Measurements from ENCODE around the gene SETD3.

Gene SETD3

GRCh38 chr14:99516871-99517642, 36.4 kb upstream of the SETD3 start:
- DNase-seq (ENCODE audit: low read depth in 2 of 2) = no peak

GRCh38 chr14:99516156-99516870, 35.7 kb upstream of the SETD3 start:
- DNase-seq (ENCODE audit: low read depth in 2 of 2) = no peak

GRCh38 chr14:99515301-99516155, 34.9 kb upstream of the SETD3 start:
- DNase-seq (ENCODE audit: low read depth in 2 of 2) = no peak

GRCh38 chr14:99514552-99515300, 34.1 kb upstream of the SETD3 start:
- DNase-seq (ENCODE audit: low read depth in 2 of 2) = no peak

- DNase-seq (ENCODE audit: low read depth in 2 of 2) = no peak
These were observed 33.4 kb upstream of the SETD3 start for GRCh38 chr14:99513946-99514551.

GRCh38 chr14:99513183-99513694, 32.6 kb upstream of the SETD3 start:
- no peak for DNase-seq (ENCODE audit: low read depth in 2 of 2)

- DNase-seq (ENCODE audit: low read depth in 2 of 2) = no peak
These were observed 32.0 kb upstream of the SETD3 start for GRCh38 chr14:99512571-99513182.

GRCh38 chr14:99512110-99512449, 31.4 kb upstream of the SETD3 start:
- no peak for DNase-seq (ENCODE audit: low read depth in 2 of 2)

GRCh38 chr14:99511421-99512109, 30.9 kb upstream of the SETD3 start:
- DNase-seq (ENCODE audit: low read depth in 2 of 2) = no peak

GRCh38 chr14:99510556-99511139, 30.0 kb upstream of the SETD3 start:
- DNase-seq (ENCODE audit: low read depth in 2 of 2) = no peak

- no peak for DNase-seq (ENCODE audit: low read depth in 2 of 2)
These were observed 29.4 kb upstream of the SETD3 start for GRCh38 chr14:99509871-99510555.

- no peak for DNase-seq (ENCODE audit: low read depth in 2 of 2)
These were observed 28.4 kb upstream of the SETD3 start for GRCh38 chr14:99508896-99509629.

GRCh38 chr14:99507860-99508640, 27.4 kb upstream of the SETD3 start:
- DNase-seq (ENCODE audit: low read depth in 2 of 2) = no peak

GRCh38 chr14:99506276-99506675, 25.6 kb upstream of the SETD3 start:
- no peak for DNase-seq (ENCODE audit: low read depth in 2 of 2)

- no peak for DNase-seq (ENCODE audit: low read depth in 2 of 2)
These were observed 24.4 kb upstream of the SETD3 start for GRCh38 chr14:99505089-99505488.

- DNase-seq (ENCODE audit: low read depth in 2 of 2) = no peak
These were observed 23.3 kb upstream of the SETD3 start for GRCh38 chr14:99503848-99504453.

GRCh38 chr14:99502989-99503421, 22.3 kb upstream of the SETD3 start:
- DNase-seq (ENCODE audit: low read depth in 2 of 2) = no peak

Data from stimulated activated CD8-positive, alpha-beta memory T cell treated with anti-CD3 and anti-CD28 coated beads, Interleukin-2, amount 100 ng/mL, for 48 hours (primary cell).